HepG2 (cell line): Measurements from ENCODE around the gene PRDM10. TPM values are rescaled to one million over a fixed set of nuclear protein-coding genes. Genes with fewer than 3 reads are reported as not detected.

Experiments
- ATAC-seq: fragments of 200-7000 bp; cut with Tn5 transposase; 3 replicates; pipeline ENCODE4 v1.9.1; 2020; ENCODE audit warnings: mild to moderate bottlenecking, moderate library complexity
- BruUV-seq: library from RNA; stranded (reverse); fragments of 400-500 nt; replicated peaks from 2 replicates; lab custom pipeline; 2021; lab: Mats Ljungman, UMichigan
- CTCF ChIA-PET: fragments of 300-600 bp; formaldehyde crosslinking; extraction: SDS; loops from one replicate; lab custom pipeline; 2021; ENCODE audit warnings: low total read pairs, inconsistent platforms, low intra/inter-chr PET ratio; lab: Yijun Ruan, JAX
- POLR2A ChIA-PET: fragments of 350-600 bp; sonication (Branson Sonifier 250); formaldehyde crosslinking; loops from one replicate; lab custom pipeline; 2020; ENCODE audit warnings: antibody characterized with exemption, inconsistent platforms; lab: Yijun Ruan, JAX
- DNase-seq: peaks from one replicate; pipeline ENCODE4 v3.0.0-alpha.2; 2015; ENCODE audit warnings: low spot score
- FAIRE-seq: peaks from 3 replicates; lab custom pipeline; 2011; peaks lifted over from hg19 to GRCh38; lab: Jason Lieb, UNC
- H2AFZ ChIP-seq: one replicate; pipeline ENCODE4 v1.6.1; 2011; ENCODE audit warnings: low read length, inconsistent platforms
- H3K27ac ChIP-seq: fragments of 300-600 bp; 3 replicates; pipeline ENCODE4 v1.8.0; 2011; ENCODE audit warnings: mixed run types, mild to moderate bottlenecking, mixed read lengths, low read length, inconsistent platforms; ENCODE audit not compliant: insufficient read depth; ENCODE audit errors: extremely low read length
- H3K27me3 ChIP-seq, 2 experiments: fragments of 200-600 bp in 1 of 2; 2 replicates in 1 of 2; 3 replicates in 1 of 2; pipeline versions ENCODE4 v1.6.0 to v1.8.0; 2011; ENCODE audit warnings: low read length in 2 of 2, mild to moderate bottlenecking in 2 of 2, moderate library complexity in 2 of 2, inconsistent platforms in 1 of 2; ENCODE audit not compliant: insufficient read depth in 2 of 2, control insufficient read depth in 1 of 2
- H3K36me3 ChIP-seq, 2 experiments: fragments of 200-600 bp in 1 of 2; replicated peaks in 1 of 2; 2 replicates in 1 of 2; 3 replicates in 1 of 2; pipeline versions ENCODE4 v1.5.1 to v1.8.0; 2011; ENCODE audit warnings: low read length in 2 of 2, inconsistent platforms in 1 of 2; ENCODE audit not compliant: insufficient read depth in 2 of 2, control insufficient read depth in 1 of 2
- H3K4me1 ChIP-seq: 2 replicates; pipeline ENCODE4 v1.5.1; 2012; ENCODE audit warnings: low read length, inconsistent platforms; ENCODE audit not compliant: insufficient read depth
- H3K4me2 ChIP-seq: 2 replicates; pipeline ENCODE4 v1.6.0; 2011; ENCODE audit warnings: low read depth, low read length, inconsistent platforms
- H3K4me3 ChIP-seq, 3 experiments: fragments of 200-600 bp in 1 of 3; sonication (generic), shearing (Covaris generic) in 1 of 3; replicated peaks in 1 of 3; 2 replicates each; pipeline ENCODE4 v1.5.1; 2011 to 2016; ENCODE audit warnings: low read length in 3 of 3, inconsistent platforms in 2 of 3, low read depth in 2 of 3, mild to moderate bottlenecking in 2 of 3, control low read depth in 1 of 3, mixed read lengths in 1 of 3; ENCODE audit not compliant: insufficient read depth in 1 of 3
- H3K79me2 ChIP-seq: one replicate; pipeline ENCODE4 v1.6.1; 2011; ENCODE audit warnings: low read length, inconsistent platforms; ENCODE audit not compliant: insufficient read depth
- H3K9ac ChIP-seq: 2 replicates; pipeline ENCODE4 v1.6.0; 2011; ENCODE audit warnings: mild to moderate bottlenecking, low read depth, low read length, inconsistent platforms; ENCODE audit not compliant: insufficient read depth
- H3K9me3 ChIP-seq: 2 replicates; pipeline ENCODE4 v1.5.1; 2012; ENCODE audit warnings: mild to moderate bottlenecking, low read length
- H4K20me1 ChIP-seq: 2 replicates; pipeline ENCODE4 v1.6.0; 2011; ENCODE audit warnings: inconsistent platforms, mild to moderate bottlenecking, low read length, moderate library complexity; ENCODE audit not compliant: insufficient read depth
- GMEB1 ChIP-seq: sonication (generic); formaldehyde crosslinking; IDR thresholded peaks from 2 replicates; pipeline ENCODE4 v1.5.1; 2020; ENCODE audit warnings: missing genetic modification reagents, mild to moderate bottlenecking, borderline replicate concordance
- NFKBIZ ChIP-seq: IDR thresholded peaks from 2 replicates; pipeline ENCODE4 v1.6.1; 2018; ENCODE audit warnings: missing genetic modification reagents, missing compliant biosample characterization
- RFX1 ChIP-seq: fragments of 450-650 bp; IDR thresholded peaks from 2 replicates; pipeline ENCODE4 v1.6.1; 2017
- SMAD1 ChIP-seq: sonication (generic); formaldehyde crosslinking; IDR thresholded peaks from 2 replicates; pipeline ENCODE4 v1.4.0; 2020; ENCODE audit warnings: missing genetic modification reagents, low read depth, mild to moderate bottlenecking, borderline replicate concordance
- THAP11 ChIP-seq: IDR thresholded peaks from 2 replicates; pipeline ENCODE4 v1.6.1; 2016; ENCODE audit warnings: missing biosample characterization, missing genetic modification reagents
- ZFY ChIP-seq: sonication (generic); formaldehyde crosslinking; IDR thresholded peaks from 2 replicates; pipeline ENCODE4 v1.4.0; 2020; ENCODE audit warnings: missing genetic modification reagents
- WGBS: methylation state at CpG from one replicate; pipeline ENCODE4 v1.1.6; 2017; ENCODE audit warnings: low lambda C conversion rate; 5-methylcytosine and 5-hydroxymethylcytosine counted together
- in situ Hi-C: cut with HindIII; loops from 2 replicates; pipeline ENCODE4 v1.10.0; 2017; ENCODE audit warnings: low pct_unique_long_range_greater_than_20kb; ENCODE audit not compliant: extremely low pct_ligation_motif_present
- intact Hi-C: fragments of 100-400 bp; cut with micrococcal nuclease; formaldehyde crosslinking; loops from one replicate; pipeline ENCODE4 v1.10.0; 2022; ENCODE audit not compliant: unreplicated experiment
- polyA plus RNA-seq, 8 experiments: library from polyadenylated mRNA; depleted of rRNA in 3 of 8; stranded (reverse) in 7 of 8; unstranded in 1 of 8; fragments of >200 nt; fragmentation: Illumina TruSeq in 4 of 8; extraction: Trizol in 4 of 8; gene quantifications; 2 replicates each; pipeline versions ENCODE4 v1.2.1 to v1.2.3, GENCODE V29; 2011 to 2016; ENCODE audit warnings: low read depth in 4 of 8, missing spikeins in 1 of 8, mixed read lengths in 1 of 8; ENCODE audit not compliant: insufficient read depth in 1 of 8
- total RNA-seq, 5 experiments: library from RNA; depleted of rRNA; stranded (reverse); fragments of >200 nt; fragmentation: Illumina TruSeq; extraction: Trizol; gene quantifications; 2 replicates each; pipeline ENCODE4 v1.2.3, GENCODE V29; 2016; ENCODE audit warnings: low read depth in 1 of 5
- TF ChIP-seq, protein P1 (sequence below): sonication (generic); formaldehyde crosslinking; IDR thresholded peaks from 2 replicates; pipeline ENCODE4 v1.4.0; 2020; ENCODE audit warnings: low read depth, mild to moderate bottlenecking, missing genetic modification reagents
- TF ChIP-seq, protein P2 (sequence below): sonication (generic); formaldehyde crosslinking; IDR thresholded peaks from 2 replicates; pipeline ENCODE4 v1.5.0; 2020; ENCODE audit warnings: missing genetic modification reagents

The PRDM10 gene
- total and polyA plus RNA-seq, 2 of the 13 experiments (the other 11 are each of a cell fraction or from before 2014, with no cell fraction given), result 5.7 to 5.8 TPM

DNA sequence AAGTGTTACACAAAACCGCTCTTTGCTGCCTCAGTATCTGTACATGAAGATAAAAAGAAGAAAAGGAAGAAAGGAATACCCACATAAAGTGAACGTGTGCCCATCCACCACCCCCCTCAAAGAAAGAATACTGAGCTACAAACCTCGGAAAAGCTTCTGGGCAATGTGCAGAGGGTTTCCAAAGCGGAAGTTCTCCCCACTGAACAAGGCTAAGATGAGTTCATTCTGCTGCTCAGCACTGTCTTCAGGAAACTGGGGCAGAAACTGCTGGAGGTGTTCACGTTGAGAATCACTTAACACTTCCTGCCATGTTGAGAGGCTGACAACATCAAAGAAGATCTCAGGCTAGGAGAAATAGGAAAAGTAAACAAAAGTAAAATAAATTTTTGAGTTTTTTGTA lies 114.2 kb downstream of the PRDM10 start (continued):
- TF ChIP-seq GMEB1 (CRISPR knock-in tag) (no peak), ZFY (CRISPR knock-in tag) (no peak)
- TF ChIP-seq, protein P1, sequence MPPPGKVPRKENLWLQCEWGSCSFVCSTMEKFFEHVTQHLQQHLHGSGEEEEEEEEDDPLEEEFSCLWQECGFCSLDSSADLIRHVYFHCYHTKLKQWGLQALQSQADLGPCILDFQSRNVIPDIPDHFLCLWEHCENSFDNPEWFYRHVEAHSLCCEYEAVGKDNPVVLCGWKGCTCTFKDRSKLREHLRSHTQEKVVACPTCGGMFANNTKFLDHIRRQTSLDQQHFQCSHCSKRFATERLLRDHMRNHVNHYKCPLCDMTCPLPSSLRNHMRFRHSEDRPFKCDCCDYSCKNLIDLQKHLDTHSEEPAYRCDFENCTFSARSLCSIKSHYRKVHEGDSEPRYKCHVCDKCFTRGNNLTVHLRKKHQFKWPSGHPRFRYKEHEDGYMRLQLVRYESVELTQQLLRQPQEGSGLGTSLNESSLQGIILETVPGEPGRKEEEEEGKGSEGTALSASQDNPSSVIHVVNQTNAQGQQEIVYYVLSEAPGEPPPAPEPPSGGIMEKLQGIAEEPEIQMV (CRISPR knock-in tag), result no peak
- TF ChIP-seq, protein P2, sequence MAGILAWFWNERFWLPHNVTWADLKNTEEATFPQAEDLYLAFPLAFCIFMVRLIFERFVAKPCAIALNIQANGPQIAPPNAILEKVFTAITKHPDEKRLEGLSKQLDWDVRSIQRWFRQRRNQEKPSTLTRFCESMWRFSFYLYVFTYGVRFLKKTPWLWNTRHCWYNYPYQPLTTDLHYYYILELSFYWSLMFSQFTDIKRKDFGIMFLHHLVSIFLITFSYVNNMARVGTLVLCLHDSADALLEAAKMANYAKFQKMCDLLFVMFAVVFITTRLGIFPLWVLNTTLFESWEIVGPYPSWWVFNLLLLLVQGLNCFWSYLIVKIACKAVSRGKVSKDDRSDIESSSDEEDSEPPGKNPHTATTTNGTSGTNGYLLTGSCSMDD (CRISPR knock-in tag), result no peak
- TF ChIP-seq, all 625 proteins: peak for 0

GRCh38 chr11:129885381-129885780 lies 117.3 kb downstream of the PRDM10 start:
- in situ Hi-C loops, result no loop called here
- no TSS peak for BruUV-seq

More at GRCh38 chr11:129885381-129885780, 117.3 kb downstream of the PRDM10 start:
- no peak overlapping the region for H3K4me3 ChIP-seq
- intact Hi-C loops, result no loop called here
- 99% methylated on average over 12 of the region's 12 CpGs for WGBS
- FAIRE-seq, result no peak
- TF ChIP-seq RFX1 (no peak), SMAD1 (no peak), NFKBIZ (CRISPR knock-in tag) (no peak), THAP11 (CRISPR knock-in tag) (no peak)
- peaks cover 42 to 98% of the 10 kb centered on the region in 2 experiments for H3K36me3 ChIP-seq
- no peak for DNase-seq
- no peak overlapping the region for H3K27ac ChIP-seq
- peaks cover 3% of the 10 kb centered on the region for H3K79me2 ChIP-seq
- no peak overlapping the region for H3K9ac ChIP-seq
- no peak overlapping the region for H2AFZ ChIP-seq
- no peak overlapping the region for H3K4me2 ChIP-seq
- no peaks in the 10 kb centered on the region for H3K27me3 ChIP-seq
- CTCF ChIA-PET, result no interaction called here
- no peaks in the 10 kb centered on the region for H3K9me3 ChIP-seq
- POLR2A ChIA-PET, result no interaction called here
- no peak for ATAC-seq
- no peaks in the 10 kb centered on the region for H4K20me1 ChIP-seq
- H3K4me1 ChIP-seq, result no peaks in the 10 kb centered on the region
